ENCODE data around the gene RNASEH1. TPM values are rescaled to one million over a fixed set of nuclear protein-coding genes. Genes with fewer than 3 reads are reported as not detected.

RNASEH1 gene
- total and polyA plus RNA-seq, 2 of the 13 experiments (the other 11 are each of a cell fraction or from before 2014, with no cell fraction given): 14.5 to 57.4 TPM

GRCh38 chr2:3558205-3559014 is at the start of gene RNASEH1 (continued):
- TF ChIP-seq ZKSCAN5 (CRISPR knock-in tag; IDR thresholded peaks at IDR 0.05) (peak; percentile 13; the same call in 1 of the 2 replicates), TEAD3 (CRISPR knock-in tag; optimal IDR thresholded peaks at IDR 0.05; ENCODE audit: borderline replicate concordance) (peak; percentile 70), SP5 (CRISPR knock-in tag; IDR thresholded peaks at IDR 0.05; ENCODE audit: borderline replicate concordance, low read depth) (peak; percentile 97), ZMYM4 (CRISPR knock-in tag; IDR thresholded peaks at IDR 0.05) (peak; percentile 97), PAX8 (CRISPR knock-in tag; IDR thresholded peaks at IDR 0.05; ENCODE audit: borderline replicate concordance) (peak; percentile 88), MATR3 (CRISPR knock-in tag; IDR thresholded peaks at IDR 0.05) (no peak), ZNF20 (CRISPR knock-in tag; IDR thresholded peaks at IDR 0.05) (no peak), NR2F2 (IDR thresholded peaks at IDR 0.05; ENCODE audit: borderline replicate concordance, low read depth) (peak; percentile 5; the same call in 1 of the 2 replicates), HOXA7 (CRISPR knock-in tag; IDR thresholded peaks at IDR 0.05) (no peak), ZNF75D (CRISPR knock-in tag; IDR thresholded peaks at IDR 0.05; ENCODE audit: borderline replicate concordance) (no peak), NR2C2 (CRISPR knock-in tag; IDR thresholded peaks at IDR 0.05; ENCODE audit: borderline replicate concordance) (peak; percentile 98), SOX6 (IDR thresholded peaks at IDR 0.05) (no peak), SOX6 (CRISPR knock-in tag; IDR thresholded peaks at IDR 0.05) (peak; percentile 88), SKI (IDR thresholded peaks at IDR 0.05; ENCODE audit: partially characterized antibody) (peak; percentile 19), ADNP (CRISPR knock-in tag; IDR thresholded peaks at IDR 0.05) (no peak)
- TF ChIP-seq, protein P1, sequence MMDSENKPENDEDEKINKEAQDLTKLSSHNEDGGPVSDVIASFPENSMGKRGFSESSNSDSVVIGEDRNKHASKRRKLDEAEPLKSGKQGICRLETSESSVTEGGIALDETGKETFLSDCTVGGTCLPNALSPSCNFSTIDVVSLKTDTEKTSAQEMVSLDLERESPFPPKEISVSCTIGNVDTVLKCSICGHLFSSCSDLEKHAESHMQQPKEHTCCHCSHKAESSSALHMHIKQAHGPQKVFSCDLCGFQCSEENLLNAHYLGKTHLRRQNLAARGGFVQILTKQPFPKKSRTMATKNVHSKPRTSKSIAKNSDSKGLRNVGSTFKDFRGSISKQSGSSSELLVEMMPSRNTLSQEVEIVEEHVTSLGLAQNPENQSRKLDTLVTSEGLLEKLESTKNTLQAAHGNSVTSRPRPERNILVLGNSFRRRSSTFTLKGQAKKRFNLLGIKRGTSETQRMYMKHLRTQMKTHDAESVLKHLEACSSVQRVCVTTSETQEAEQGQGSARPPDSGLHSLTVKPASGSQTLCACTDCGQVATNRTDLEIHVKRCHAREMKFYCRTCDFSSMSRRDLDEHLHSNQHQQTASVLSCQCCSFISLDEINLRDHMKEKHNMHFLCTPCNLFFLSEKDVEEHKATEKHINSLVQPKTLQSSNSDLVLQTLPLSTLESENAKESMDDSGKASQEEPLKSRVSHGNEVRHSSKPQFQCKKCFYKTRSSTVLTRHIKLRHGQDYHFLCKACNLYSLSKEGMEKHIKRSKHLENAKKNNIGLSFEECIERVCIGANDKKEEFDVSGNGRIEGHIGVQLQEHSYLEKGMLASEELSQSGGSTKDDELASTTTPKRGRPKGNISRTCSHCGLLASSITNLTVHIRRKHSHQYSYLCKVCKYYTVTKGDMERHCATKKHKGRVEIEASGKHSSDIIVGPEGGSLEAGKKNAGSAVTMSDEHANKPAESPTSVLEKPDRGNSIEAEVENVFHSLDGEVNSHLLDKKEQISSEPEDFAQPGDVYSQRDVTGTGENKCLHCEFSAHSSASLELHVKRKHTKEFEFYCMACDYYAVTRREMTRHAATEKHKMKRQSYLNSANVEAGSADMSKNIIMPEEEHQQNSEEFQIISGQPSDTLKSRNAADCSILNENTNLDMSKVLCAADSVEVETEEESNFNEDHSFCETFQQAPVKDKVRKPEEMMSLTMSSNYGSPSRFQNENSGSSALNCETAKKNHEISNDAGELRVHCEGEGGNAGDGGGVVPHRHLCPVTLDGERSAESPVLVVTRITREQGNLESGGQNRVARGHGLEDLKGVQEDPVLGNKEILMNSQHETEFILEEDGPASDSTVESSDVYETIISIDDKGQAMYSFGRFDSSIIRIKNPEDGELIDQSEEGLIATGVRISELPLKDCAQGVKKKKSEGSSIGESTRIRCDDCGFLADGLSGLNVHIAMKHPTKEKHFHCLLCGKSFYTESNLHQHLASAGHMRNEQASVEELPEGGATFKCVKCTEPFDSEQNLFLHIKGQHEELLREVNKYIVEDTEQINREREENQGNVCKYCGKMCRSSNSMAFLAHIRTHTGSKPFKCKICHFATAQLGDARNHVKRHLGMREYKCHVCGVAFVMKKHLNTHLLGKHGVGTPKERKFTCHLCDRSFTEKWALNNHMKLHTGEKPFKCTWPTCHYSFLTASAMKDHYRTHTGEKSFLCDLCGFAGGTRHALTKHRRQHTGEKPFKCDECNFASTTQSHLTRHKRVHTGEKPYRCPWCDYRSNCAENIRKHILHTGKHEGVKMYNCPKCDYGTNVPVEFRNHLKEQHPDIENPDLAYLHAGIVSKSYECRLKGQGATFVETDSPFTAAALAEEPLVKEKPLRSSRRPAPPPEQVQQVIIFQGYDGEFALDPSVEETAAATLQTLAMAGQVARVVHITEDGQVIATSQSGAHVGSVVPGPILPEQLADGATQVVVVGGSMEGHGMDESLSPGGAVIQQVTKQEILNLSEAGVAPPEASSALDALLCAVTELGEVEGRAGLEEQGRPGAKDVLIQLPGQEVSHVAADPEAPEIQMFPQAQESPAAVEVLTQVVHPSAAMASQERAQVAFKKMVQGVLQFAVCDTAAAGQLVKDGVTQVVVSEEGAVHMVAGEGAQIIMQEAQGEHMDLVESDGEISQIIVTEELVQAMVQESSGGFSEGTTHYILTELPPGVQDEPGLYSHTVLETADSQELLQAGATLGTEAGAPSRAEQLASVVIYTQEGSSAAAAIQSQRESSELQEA (CRISPR knock-in tag; IDR thresholded peaks at IDR 0.05; ENCODE audit: not compliant biosample characterization): peak; percentile 94
- TF ChIP-seq, protein P2, sequence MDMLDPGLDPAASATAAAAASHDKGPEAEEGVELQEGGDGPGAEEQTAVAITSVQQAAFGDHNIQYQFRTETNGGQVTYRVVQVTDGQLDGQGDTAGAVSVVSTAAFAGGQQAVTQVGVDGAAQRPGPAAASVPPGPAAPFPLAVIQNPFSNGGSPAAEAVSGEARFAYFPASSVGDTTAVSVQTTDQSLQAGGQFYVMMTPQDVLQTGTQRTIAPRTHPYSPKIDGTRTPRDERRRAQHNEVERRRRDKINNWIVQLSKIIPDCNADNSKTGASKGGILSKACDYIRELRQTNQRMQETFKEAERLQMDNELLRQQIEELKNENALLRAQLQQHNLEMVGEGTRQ (IDR thresholded peaks at IDR 0.05; ENCODE audit: low read depth, low read length): no peak
- TF ChIP-seq, protein P2 (CRISPR knock-in tag; IDR thresholded peaks at IDR 0.05; ENCODE audit: borderline replicate concordance): peak; percentile 77

Data from HepG2 (cell line).